Activated CD4-positive, alpha-beta T cell treated with anti-CD3 and anti-CD28 coated beads for 36 hours (primary cell): ENCODE results near the gene PRKG1. TPM values are rescaled to one million over a fixed set of nuclear protein-coding genes. Genes with fewer than 3 reads are reported as not detected.
"Not testable (repeated sequence)": the region's sequence is repeated elsewhere in the genome, so short reads cannot be mapped to it uniquely, and the experiment has no call there.

Experiments
- ATAC-seq: fragments of 200-7000 bp; cut with Tn5 transposase; one replicate; pipeline ENCODE4 v1.10.0; 2021; ENCODE audit warnings: mild to moderate bottlenecking, moderate library complexity
- CTCF ChIA-PET: fragments of 350-600 bp; sonication (Branson Sonifier 250); formaldehyde crosslinking; loops from one replicate; lab custom pipeline; 2021; ENCODE audit warnings: antibody characterized with exemption; lab: Charles Lee
- POLR2A ChIA-PET: fragments of 350-600 bp; sonication (Branson Sonifier 250); formaldehyde crosslinking; loops from one replicate; lab custom pipeline; 2021; ENCODE audit warnings: antibody characterized with exemption, inconsistent platforms; lab: Charles Lee
- DNase-seq: peaks from one replicate; pipeline ENCODE4 v3.0.0-alpha.2; 2020
- H3K27ac Mint-ChIP-seq: one replicate; pipeline ENCODE4 v1.8.0; 2021; ENCODE audit warnings: mixed read lengths
- H3K27me3 Mint-ChIP-seq: one replicate; pipeline ENCODE4 v1.8.0; 2021; ENCODE audit warnings: mixed read lengths
- H3K36me3 Mint-ChIP-seq: one replicate; pipeline ENCODE4 v1.8.0; 2021; ENCODE audit warnings: low read depth, mixed read lengths
- H3K4me1 Mint-ChIP-seq: one replicate; pipeline ENCODE4 v1.8.0; 2021; ENCODE audit warnings: mixed read lengths
- H3K4me3 Mint-ChIP-seq: one replicate; pipeline ENCODE4 v1.8.0; 2021; ENCODE audit warnings: mild to moderate bottlenecking, moderate library complexity, mixed read lengths
- H3K9me3 Mint-ChIP-seq: one replicate; pipeline ENCODE4 v1.8.0; 2021; ENCODE audit warnings: low read depth, mixed read lengths
- intact Hi-C, 2 experiments: fragments of 100-400 bp; cut with DNase I in 1 of 2; cut with micrococcal nuclease in 1 of 2; formaldehyde crosslinking; loops; one replicate each; pipeline versions ENCODE4 v1.14.2 to v1.15.1; 2022 to 2024; cut with DNase I, micrococcal nuclease
- total RNA-seq, 2 experiments: library from RNA; stranded (reverse); gene quantifications; one replicate each; pipeline ENCODE4 v1.2.3, GENCODE V29; 2021

Gene PRKG1
- total RNA-seq, 2 experiments from 2014 or later, result not detected

DNA sequence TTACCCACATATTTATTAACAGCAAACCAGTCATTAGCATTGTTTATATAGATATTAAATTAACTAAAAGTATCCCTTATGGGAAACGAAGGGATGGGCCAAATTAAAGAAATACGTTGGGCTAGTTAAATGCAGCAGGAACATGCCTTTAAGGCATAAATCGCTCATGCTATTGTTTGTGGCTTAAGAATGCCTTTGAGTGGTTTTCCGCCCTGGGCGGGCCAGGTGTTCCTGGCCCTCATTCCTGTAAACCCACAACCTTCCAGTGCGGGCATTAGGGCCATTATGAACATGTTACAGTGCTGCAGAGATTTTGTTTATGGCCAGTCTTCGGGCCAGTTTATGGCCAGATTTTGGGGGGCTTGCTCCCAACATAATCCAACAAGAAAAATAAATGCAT, 1173.6 kb downstream of the PRKG1 start:
- H3K27me3 Mint-ChIP-seq, H3K27ac Mint-ChIP-seq, H3K4me1 Mint-ChIP-seq, H3K9me3 Mint-ChIP-seq, ATAC-seq, POLR2A ChIA-PET, H3K36me3 Mint-ChIP-seq, DNase-seq, H3K4me3 Mint-ChIP-seq: not testable (repeated sequence)
- CTCF ChIA-PET, result interaction anchor here (0.6 kb wide), 1 partner anchor 785 kb away, joined by 3 read pairs; no protein-coding TSS in a partner anchor
- intact Hi-C loops, result loop anchor here in 1 of 2 experiments (2.0 kb wide), 1 partner anchor 15 kb away; no protein-coding TSS in a partner anchor

DNA sequence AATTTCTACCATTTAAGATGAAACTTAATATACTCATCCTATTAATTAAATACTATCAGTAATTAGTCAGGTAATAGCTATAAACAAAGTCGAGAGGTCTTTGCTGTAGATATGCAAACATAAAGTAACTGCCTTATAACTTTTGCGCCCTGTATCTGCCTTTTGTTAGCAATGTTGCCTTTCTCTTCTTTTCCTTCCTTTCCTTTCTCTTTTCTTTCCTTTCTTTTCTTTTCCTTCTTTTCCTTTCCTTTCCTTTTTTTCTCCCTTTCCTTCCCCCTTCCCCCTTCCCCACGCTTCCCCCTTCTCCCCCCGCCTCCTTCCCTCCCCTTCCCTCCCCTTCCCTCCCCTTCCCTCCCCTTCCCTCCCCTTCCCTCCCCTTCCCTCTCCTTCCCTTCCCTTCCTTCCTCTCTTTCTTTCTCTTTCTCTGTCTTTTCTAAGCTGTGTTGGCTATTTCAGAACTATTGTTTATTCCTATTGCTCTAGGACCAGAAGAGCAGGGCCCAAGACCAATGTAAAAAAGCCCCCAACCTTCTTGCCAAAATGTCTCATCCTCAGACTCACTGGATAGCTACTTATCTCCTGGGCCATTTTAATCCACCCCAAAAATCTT, 1174.5 kb downstream of the PRKG1 start:
- H3K4me3 Mint-ChIP-seq, result no peak overlapping the region
- no peaks in the 10 kb centered on the region for H3K4me1 Mint-ChIP-seq
- intact Hi-C loops, result no loop called here
- ChIA-PET POLR2A (no interaction called here), CTCF (interaction anchor here (0.6 kb wide), 1 partner anchor 786 kb away, joined by 3 read pairs; no protein-coding TSS in a partner anchor)
- H3K27ac Mint-ChIP-seq, result no peak overlapping the region
- no peaks in the 10 kb centered on the region for H3K27me3 Mint-ChIP-seq
- DNase-seq, result no peak
- no peaks in the 10 kb centered on the region for H3K9me3 Mint-ChIP-seq
- no peak for ATAC-seq
- H3K36me3 Mint-ChIP-seq, result no peaks in the 10 kb centered on the region

DNA sequence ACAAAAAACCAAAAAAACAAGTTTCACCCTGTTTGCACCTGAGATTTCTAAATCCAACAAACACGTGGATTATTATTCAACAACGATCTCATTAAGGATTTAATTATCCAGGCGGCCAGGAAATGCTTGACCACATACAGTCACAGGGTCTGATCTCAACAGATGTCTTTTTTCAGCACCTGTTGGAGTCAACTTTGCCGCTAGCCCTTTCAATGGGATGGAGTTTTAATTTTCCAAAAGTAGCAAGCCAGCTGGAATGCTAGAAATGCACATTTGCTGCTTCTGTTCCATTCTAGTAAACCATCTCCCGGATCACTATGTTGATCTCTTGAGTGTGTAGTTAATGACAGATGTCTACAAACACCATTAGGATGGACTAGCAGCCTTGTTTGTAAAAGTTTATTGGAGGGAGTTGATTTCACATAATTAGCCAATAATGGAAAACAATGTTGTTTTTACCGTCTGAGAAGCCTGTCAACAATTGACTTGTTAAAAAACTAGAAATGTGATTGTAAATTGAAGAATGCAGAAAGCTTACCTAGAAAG, 1175.6 kb downstream of the PRKG1 start:
- POLR2A ChIA-PET, result no interaction called here
- Mint-ChIP-seq H3K27me3 (no peaks in the 10 kb centered on the region), H3K27ac (no peak overlapping the region), H3K36me3 (no peaks in the 10 kb centered on the region), H3K9me3 (no peaks in the 10 kb centered on the region), H3K4me1 (no peaks in the 10 kb centered on the region), H3K4me3 (no peak overlapping the region)
- no peak for ATAC-seq
- no peak for DNase-seq
- CTCF ChIA-PET, result interaction anchor here (0.6 kb wide), 1 partner anchor 619 kb away, joined by 3 read pairs; no protein-coding TSS in a partner anchor
- intact Hi-C loops, result no loop called here

DNA sequence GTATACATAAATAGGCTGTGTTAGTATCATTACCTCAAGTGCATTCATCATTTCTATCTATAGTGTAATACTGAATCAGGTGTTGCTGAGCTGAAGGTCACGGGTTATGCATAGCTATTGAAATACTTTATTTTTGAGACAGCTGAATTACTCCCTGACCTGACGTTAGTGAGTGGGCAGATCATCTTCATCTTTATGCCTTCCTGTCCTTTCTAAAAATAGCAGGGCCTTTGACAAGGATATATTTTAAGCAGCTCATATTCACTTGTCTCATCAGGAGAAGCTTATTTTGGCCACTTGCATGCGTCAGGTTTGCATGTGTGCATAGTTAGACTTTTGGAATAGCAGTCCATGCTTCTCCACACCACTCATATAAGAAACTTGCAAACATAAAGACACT, 1176.2 kb downstream of the PRKG1 start:
- Mint-ChIP-seq H3K36me3 (no peaks in the 10 kb centered on the region), H3K27me3 (no peaks in the 10 kb centered on the region), H3K27ac (no peak overlapping the region), H3K9me3 (no peaks in the 10 kb centered on the region), H3K4me1 (no peaks in the 10 kb centered on the region), H3K4me3 (no peak overlapping the region)
- no peak for DNase-seq
- ChIA-PET POLR2A (no interaction called here), CTCF (no interaction called here)
- intact Hi-C loops, result no loop called here
- no peak for ATAC-seq

DNA sequence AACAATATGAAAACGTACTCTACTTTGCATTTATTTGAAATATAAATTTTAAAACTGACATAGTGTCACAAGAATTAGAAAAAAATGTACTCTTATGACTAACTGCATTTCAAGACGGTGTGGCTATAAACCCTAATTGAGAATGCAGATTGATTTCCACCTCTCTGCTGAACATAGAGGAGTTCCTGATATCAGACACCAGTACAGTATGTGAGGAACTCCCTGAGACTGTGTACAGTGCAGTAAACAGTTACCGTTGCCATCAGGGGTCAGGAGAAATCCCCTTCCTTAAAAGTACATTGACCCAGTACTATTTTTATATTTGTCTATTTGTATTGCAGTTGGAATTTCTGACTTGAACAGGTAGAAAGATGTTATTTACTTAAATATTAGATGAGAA, 1178.0 kb downstream of the PRKG1 start:
- Mint-ChIP-seq H3K27me3 (no peaks in the 10 kb centered on the region), H3K4me3 (no peak overlapping the region), H3K36me3 (no peaks in the 10 kb centered on the region), H3K9me3 (no peaks in the 10 kb centered on the region), H3K27ac (no peak overlapping the region), H3K4me1 (no peaks in the 10 kb centered on the region)
- DNase-seq (no peak), ATAC-seq (no peak)
- POLR2A ChIA-PET, result no interaction called here
- CTCF ChIA-PET, result no interaction called here
- intact Hi-C loops, result no loop called here

DNA sequence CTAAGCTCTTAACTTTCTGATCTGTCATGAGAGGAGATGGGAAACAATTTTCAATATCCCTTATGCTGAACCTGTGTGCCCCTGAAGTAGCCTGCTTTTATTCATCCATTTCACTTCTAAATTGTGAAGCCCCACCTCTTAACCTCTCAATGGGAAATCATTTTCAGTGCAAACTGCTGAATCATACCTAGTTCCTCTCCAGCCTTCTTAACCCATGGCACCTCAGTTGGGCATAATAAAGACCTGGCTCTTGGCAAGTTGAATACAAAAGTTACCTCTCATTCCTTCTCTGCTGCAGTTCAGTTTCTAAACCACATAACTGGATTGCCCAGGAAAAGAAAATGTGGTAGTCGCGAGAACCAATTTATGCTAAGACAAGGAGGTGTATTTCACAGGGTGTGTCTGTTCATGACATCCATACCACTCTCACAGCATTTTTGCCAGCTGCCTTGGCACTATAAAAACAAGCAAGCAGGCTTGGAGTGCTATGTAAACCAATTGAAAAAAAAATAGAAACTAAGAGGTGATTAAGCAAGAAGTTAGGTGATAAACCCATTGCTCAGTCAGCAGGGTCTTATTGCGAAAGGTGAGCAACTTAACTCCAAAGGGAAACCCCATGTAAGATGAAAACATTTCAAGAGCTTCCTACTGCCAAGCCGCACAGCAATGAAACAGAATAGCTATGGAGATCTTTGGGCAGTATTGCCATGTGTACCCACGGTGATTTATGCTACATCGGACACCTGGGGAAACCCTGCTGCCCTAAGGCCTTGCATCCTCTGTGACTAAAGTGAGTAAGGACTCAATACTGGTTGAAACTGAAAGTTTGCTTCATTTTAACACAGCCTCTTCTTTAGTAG, 1182.8 kb downstream of the PRKG1 start:
- Mint-ChIP-seq H3K9me3 (no peaks in the 10 kb centered on the region), H3K4me1 (no peaks in the 10 kb centered on the region), H3K36me3 (no peaks in the 10 kb centered on the region), H3K4me3 (no peak overlapping the region), H3K27ac (no peak overlapping the region), H3K27me3 (no peaks in the 10 kb centered on the region)
- CTCF ChIA-PET, result interaction anchor here (1.3 kb wide), 1 partner anchor 11 kb away, joined by 3 read pairs; no protein-coding TSS in a partner anchor
- POLR2A ChIA-PET, result no interaction called here
- DNase-seq, result peak; percentile 5
- ATAC-seq, result peak; percentile 12
- intact Hi-C loops, result no loop called here

DNA sequence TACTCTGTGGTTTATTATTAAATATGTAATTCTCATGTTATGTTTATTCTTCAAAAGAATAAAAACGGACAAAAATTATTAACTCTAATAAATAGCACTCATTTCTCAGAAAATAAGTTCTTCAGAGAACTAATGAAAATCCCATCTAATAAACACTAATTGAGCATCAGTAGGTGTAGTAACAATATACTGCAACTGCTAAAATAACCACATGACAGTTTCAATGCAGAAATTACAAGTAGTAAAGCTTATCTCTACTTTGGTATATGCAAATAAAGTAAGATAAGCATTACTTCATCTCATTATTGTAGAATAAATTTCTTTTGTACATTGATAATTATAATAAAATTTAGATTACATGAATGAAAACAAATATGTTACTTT, 1183.4 kb downstream of the PRKG1 start:
- DNase-seq (no peak), ATAC-seq (no peak)
- no peak overlapping the region for H3K27ac Mint-ChIP-seq
- intact Hi-C loops, result no loop called here
- POLR2A ChIA-PET, result no interaction called here
- H3K27me3 Mint-ChIP-seq, result no peaks in the 10 kb centered on the region
- no peaks in the 10 kb centered on the region for H3K36me3 Mint-ChIP-seq
- CTCF ChIA-PET, result interaction anchor here (1.3 kb wide), 1 partner anchor 10 kb away, joined by 3 read pairs; no protein-coding TSS in a partner anchor
- H3K4me1 Mint-ChIP-seq, result no peaks in the 10 kb centered on the region
- H3K9me3 Mint-ChIP-seq, result no peaks in the 10 kb centered on the region
- H3K4me3 Mint-ChIP-seq, result no peak overlapping the region

DNA sequence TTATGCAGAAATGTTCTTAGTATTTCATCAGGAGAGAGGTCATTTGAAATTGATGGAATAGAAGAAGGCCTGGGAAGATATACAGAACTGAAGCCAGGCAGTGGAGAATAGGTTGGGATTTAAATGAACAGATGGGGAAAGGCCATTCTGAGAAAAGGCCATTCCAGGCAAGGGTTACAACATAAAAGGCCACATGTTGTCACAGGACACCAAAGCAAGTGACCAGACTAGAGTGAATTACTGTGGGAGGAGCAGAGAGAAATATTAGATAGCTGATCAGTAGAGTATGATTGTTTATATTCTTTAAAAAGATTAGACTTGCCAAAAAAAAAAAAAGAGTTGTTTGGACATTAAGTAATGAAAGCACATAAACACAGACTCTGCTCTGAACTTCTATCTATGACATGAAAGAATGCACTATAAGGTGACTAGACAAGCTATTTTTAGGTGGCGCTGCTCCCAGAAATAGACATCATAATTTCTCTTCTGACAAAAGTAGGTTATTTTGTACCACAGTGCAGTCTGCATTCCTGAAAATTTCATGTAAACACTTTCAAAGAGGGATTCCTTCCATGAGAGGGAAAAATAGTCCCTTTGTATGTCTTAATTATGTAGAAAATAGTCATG, 1184.6 kb downstream of the PRKG1 start:
- H3K4me1 Mint-ChIP-seq, result no peaks in the 10 kb centered on the region
- ATAC-seq (no peak), DNase-seq (no peak)
- no peaks in the 10 kb centered on the region for H3K36me3 Mint-ChIP-seq
- intact Hi-C loops, result no loop called here
- H3K4me3 Mint-ChIP-seq, result no peak overlapping the region
- POLR2A ChIA-PET, result no interaction called here
- CTCF ChIA-PET, result no interaction called here
- H3K9me3 Mint-ChIP-seq, result no peaks in the 10 kb centered on the region
- no peak overlapping the region for H3K27ac Mint-ChIP-seq
- no peaks in the 10 kb centered on the region for H3K27me3 Mint-ChIP-seq

DNA sequence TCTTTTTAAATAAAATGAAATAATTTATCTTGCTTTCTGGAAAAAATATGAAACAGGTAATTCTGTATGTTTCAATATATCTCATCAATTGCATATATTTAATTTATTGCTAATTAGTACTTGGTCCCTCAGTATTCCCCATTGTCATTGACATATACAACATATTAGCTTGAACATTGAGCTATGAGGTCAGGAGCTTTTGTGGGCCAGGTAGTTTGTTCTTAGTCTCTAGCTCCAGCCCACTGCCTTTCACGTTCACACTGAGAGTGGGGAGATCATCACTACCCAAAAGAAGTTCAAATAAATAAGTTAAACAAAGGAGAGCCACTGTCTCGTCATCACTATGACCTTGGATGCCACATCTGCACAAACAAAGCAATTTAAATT, 1185.1 kb downstream of the PRKG1 start:
- no peaks in the 10 kb centered on the region for H3K4me1 Mint-ChIP-seq

DNA sequence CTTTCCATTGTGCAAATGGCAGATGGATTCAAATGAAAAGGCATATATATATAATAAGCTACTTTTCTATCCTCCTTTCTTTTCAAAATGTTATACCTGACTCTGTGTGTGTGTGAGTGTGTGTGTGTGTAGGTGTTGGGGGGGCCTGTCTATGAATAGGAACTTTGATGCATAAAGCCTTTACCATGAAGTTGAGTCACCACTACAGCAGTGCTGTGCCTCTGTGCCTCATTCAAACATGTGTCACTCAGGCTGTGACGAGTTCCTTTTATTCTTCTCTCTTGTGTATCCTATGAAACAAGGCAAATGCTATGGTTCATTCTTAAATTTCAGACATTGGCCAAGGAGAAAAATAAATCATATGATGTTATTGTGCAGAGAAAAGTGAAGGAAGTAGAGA, 1187.1 kb downstream of the PRKG1 start:
- Mint-ChIP-seq H3K27ac (no peak overlapping the region), H3K27me3 (no peaks in the 10 kb centered on the region), H3K36me3 (no peaks in the 10 kb centered on the region), H3K4me3 (no peak overlapping the region), H3K4me1 (no peaks in the 10 kb centered on the region), H3K9me3 (no peaks in the 10 kb centered on the region)
- peak; percentile 11 for DNase-seq
- intact Hi-C loops, result no loop called here
- CTCF ChIA-PET, result no interaction called here
- POLR2A ChIA-PET, result no interaction called here
- peak; percentile 55 for ATAC-seq

More for the DNA sequence above, 1185.1 kb downstream of the PRKG1 start:
- no peaks in the 10 kb centered on the region for H3K27me3 Mint-ChIP-seq
- DNase-seq, result no peak
- ATAC-seq, result no peak
- no peaks in the 10 kb centered on the region for H3K36me3 Mint-ChIP-seq
- no peak overlapping the region for H3K4me3 Mint-ChIP-seq
- ChIA-PET POLR2A (no interaction called here), CTCF (no interaction called here)
- H3K27ac Mint-ChIP-seq, result no peak overlapping the region
- intact Hi-C loops, result no loop called here
- H3K9me3 Mint-ChIP-seq, result no peaks in the 10 kb centered on the region

DNA sequence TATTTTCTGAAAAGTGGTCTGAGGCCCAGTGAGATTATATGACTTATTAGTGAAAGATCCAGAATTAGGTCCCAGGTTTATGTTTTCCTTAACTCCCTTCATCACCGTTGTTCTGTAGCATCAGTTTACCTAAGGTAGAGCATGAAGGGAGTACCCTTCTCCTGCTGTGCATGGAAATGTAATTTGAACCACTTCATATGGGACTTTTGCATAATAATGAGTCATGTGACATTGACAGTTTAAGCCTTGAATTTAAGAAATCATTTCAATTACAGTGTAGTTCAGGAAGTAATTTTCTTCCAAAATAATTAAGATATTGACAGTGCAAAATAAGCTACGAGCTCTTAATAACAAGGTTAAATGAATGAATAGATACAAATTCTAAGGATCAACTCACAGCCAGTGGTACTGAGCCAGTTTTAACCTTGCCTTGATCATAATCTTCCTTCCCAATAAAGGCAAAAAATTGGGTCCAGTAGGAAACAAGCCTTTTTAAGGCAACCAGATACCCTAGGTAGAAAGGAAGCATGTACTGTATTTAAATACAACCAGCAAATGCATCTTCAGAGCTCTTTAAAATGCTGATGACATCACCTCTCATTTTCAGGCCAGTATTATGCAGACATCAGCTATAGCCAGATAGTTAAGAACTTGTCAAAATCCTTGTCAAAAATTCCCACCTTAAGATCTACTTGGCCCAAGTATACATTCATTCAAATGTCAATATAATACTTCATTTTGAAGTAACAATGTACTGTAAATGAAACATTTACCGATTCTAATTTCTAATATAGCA, 1191.0 kb downstream of the PRKG1 start:
- ATAC-seq, result no peak
- Mint-ChIP-seq H3K27me3 (no peaks in the 10 kb centered on the region), H3K36me3 (no peaks in the 10 kb centered on the region), H3K4me1 (no peaks in the 10 kb centered on the region), H3K9me3 (no peaks in the 10 kb centered on the region), H3K4me3 (no peak overlapping the region), H3K27ac (no peak overlapping the region)
- DNase-seq, result no peak
- ChIA-PET POLR2A (no interaction called here), CTCF (no interaction called here)
- intact Hi-C loops, result no loop called here
